GM12873 (cell line): Measurements from ENCODE around the gene DSCAM.

ENCODE experiments used
- CTCF ChIP-seq: IDR thresholded peaks from 2 replicates; pipeline ENCODE4 v1.5.1; 2012; ENCODE audit warnings: low read depth, mild to moderate bottlenecking, moderate library complexity, low read length, control low read depth; ENCODE audit not compliant: insufficient read depth; ENCODE audit errors: missing control alignments

Gene DSCAM

GRCh38 chr21:40796464-40796863 lies 50.5 kb downstream of the DSCAM start:
- TF ChIP-seq CTCF, result no peak

- no peak for TF ChIP-seq CTCF
Measured at GRCh38 chr21:40795313-40795712, 51.6 kb downstream of the DSCAM start.

DNA sequence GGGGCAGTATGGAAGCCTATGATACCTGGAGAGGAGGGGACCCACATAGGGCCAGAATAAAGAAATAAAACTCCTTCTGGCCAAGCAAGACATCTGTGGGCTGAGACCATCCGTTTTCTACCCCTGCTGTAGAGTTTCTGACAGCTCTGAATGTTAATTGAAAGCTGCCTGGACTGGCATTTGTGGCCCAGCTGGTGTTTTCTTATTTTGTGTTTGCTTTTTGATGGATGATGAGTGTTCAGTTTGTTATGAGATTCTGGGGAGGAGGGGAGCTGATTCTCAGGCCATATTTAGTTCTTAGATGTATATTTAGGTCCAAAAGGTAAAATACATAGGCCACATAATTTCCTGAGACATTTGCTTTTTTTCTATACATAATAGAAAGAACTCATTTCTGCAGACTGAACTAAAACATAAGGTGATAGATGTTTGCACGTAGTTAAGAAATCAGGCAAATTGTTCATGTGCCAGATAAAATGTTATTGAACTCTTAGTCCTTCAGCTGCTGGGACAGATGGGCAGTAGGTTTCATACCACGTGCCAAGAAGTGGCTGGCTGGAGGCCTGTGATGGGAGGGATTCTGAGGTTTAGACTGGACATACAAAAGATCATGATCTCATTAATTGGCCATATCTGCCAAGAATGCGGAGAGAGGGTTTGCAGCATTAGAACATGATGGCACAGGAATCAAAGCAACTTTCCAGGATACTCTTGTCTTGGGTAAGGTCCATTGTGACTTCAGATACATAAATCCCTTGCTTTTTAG lies 54.1 kb downstream of the DSCAM start:
- TF ChIP-seq CTCF, result no peak

DNA sequence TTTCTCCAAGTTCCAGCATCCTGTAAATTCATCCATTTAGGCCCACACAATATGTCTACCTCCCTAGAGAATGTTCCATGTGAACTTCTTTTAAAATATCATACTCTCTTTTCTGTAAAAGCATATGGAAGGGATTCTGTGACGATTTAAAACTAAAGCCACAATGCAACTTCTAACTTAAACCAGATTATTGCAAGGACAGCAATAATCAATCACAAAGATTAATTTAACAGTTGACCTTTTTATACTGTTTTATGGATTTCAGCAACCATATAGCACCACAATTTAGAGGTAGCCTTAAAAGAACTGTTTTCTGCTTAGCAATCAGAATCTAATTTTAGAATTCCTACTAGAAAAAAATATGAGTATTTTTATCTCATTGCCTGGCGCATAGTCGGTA lies 58.3 kb downstream of the DSCAM start:
- TF ChIP-seq CTCF, result no peak

- TF ChIP-seq CTCF, result no peak
Measured at GRCh38 chr21:40783404-40783803, 63.6 kb downstream of the DSCAM start.

GRCh38 chr21:40770435-40771055 lies 76.4 kb downstream of the DSCAM start:
- TF ChIP-seq CTCF, result no peak

GRCh38 chr21:40769231-40769630 lies 77.7 kb downstream of the DSCAM start:
- no peak for TF ChIP-seq CTCF
